SU-DHL-6 (cell line): ENCODE results near the gene FSTL4.

Experiments
- H2AFZ ChIP-seq: fragments of 200-600 bp; sonication (generic); 2 replicates; pipeline ENCODE4 v1.6.1; 2014; ENCODE audit warnings: low read depth, mild to moderate bottlenecking, moderate library complexity, mixed read lengths, antibody characterized with exemption, low read length; ENCODE audit not compliant: severe bottlenecking
- H3F3A ChIP-seq: fragments of 200-600 bp; shearing (Covaris generic); 2 replicates; pipeline ENCODE4 v1.6.0; 2016; ENCODE audit warnings: antibody characterized with exemption, mild to moderate bottlenecking; ENCODE audit not compliant: insufficient read depth
- H3K27ac ChIP-seq: fragments of 200-600 bp; sonication (generic); 2 replicates; pipeline ENCODE4 v1.5.1; 2016; ENCODE audit warnings: low read depth, mild to moderate bottlenecking, low read length, moderate library complexity, mixed read lengths
- H3K27me3 ChIP-seq: fragments of 200-600 bp; sonication (generic), shearing (Covaris generic); 2 replicates; pipeline ENCODE4 v1.6.0; 2014; ENCODE audit warnings: mild to moderate bottlenecking, low read length
- H3K36me3 ChIP-seq: fragments of 200-600 bp; sonication (generic); 2 replicates; pipeline ENCODE4 v1.6.1; 2014; ENCODE audit warnings: mild to moderate bottlenecking, low read length, mixed read lengths
- H3K4me2 ChIP-seq: fragments of 300-600, 200-600 bp; shearing (Covaris generic), sonication (generic); 2 replicates; pipeline ENCODE4 v1.6.0; 2014; ENCODE audit warnings: low read length, low read depth, mild to moderate bottlenecking; ENCODE audit not compliant: poor library complexity, severe bottlenecking
- H3K4me3 ChIP-seq: fragments of 200-600 bp; sonication (generic); 2 replicates; pipeline ENCODE4 v1.5.1; 2014; ENCODE audit warnings: antibody characterized with exemption, low read length, mild to moderate bottlenecking, mixed read lengths; ENCODE audit not compliant: insufficient read depth, poor library complexity, severe bottlenecking
- H3K79me2 ChIP-seq: fragments of 200-600 bp; sonication (generic); 2 replicates; pipeline ENCODE4 v1.6.1; 2014; ENCODE audit warnings: mild to moderate bottlenecking, low read length, moderate library complexity; ENCODE audit not compliant: insufficient read depth
- H3K9ac ChIP-seq: fragments of 200-600 bp; sonication (generic); 2 replicates; pipeline ENCODE4 v1.7.0; 2014; ENCODE audit warnings: mild to moderate bottlenecking, low read length
- H3K9me2 ChIP-seq: fragments of 200-600 bp; sonication (generic); replicated peaks from 2 replicates; pipeline ENCODE4 v1.6.1; 2014; ENCODE audit warnings: low read length; ENCODE audit not compliant: insufficient read depth
- H3K9me3 ChIP-seq: fragments of 200-600 bp; sonication (generic); 2 replicates; pipeline ENCODE4 v1.6.1; 2014; ENCODE audit warnings: low read length, mixed read lengths; ENCODE audit not compliant: insufficient read depth
- H4K20me1 ChIP-seq: fragments of 200-600 bp; sonication (generic); 2 replicates; pipeline ENCODE4 v1.6.1; 2014; ENCODE audit warnings: low read depth, mild to moderate bottlenecking, antibody characterized with exemption, low read length, moderate library complexity, mixed read lengths
- CTCF ChIP-seq: fragments of 200-600 bp; sonication (generic); IDR thresholded peaks from one replicate; pipeline ENCODE4 v1.5.1; 2017; ENCODE audit warnings: antibody characterized with exemption, mild to moderate bottlenecking, low read length, moderate library complexity; ENCODE audit not compliant: insufficient read depth, poor library complexity, severe bottlenecking
- EZH2phosphoT487 ChIP-seq: fragments of 200-600 bp; sonication (generic), shearing (Covaris generic); conservative IDR thresholded peaks from 2 replicates; pipeline ENCODE4 v1.6.1; 2018; ENCODE audit warnings: mild to moderate bottlenecking, antibody characterized with exemption, low read length, moderate library complexity, mixed read lengths

The FSTL4 gene

DNA sequence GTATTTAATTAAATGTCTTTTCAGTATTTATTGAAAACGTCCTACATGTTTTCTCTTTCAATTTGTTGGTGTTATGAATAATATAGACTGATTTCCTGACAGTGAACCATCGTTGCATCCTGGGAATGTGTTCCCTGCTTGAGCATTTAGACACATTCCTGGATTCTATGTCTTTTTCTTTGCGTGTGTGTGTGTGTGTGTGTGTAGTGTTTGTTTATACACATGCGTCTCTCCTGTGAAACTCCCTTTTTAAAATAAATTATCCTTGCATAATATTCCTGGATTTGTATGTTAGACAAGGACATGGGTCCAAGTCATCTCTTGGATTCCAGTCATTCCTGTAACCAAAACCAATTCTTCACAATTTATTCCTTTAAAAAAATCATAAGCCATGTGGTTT, 407.1 kb downstream of the FSTL4 start:
- H3K27ac ChIP-seq = no peak overlapping the region
- no peak overlapping the region for H3K4me3 ChIP-seq

GRCh38 chr5:133203317-133204305, 408.7 kb downstream of the FSTL4 start:
- H3K36me3 ChIP-seq = no peaks in the 10 kb centered on the region
- H3K27me3 ChIP-seq = no peaks in the 10 kb centered on the region
- H3K79me2 ChIP-seq = no peaks in the 10 kb centered on the region
- no peaks in the 10 kb centered on the region for H4K20me1 ChIP-seq
- no peak overlapping the region for H2AFZ ChIP-seq
- no peaks in the 10 kb centered on the region for H3F3A ChIP-seq
- H3K9me3 ChIP-seq = no peaks in the 10 kb centered on the region
- H3K27ac ChIP-seq = no peak overlapping the region
- H3K4me3 ChIP-seq = no peak overlapping the region
- no peak overlapping the region for H3K4me2 ChIP-seq
- H3K9me2 ChIP-seq = no peaks in the 10 kb centered on the region
- TF ChIP-seq EZH2phosphoT487 = no peak
- TF ChIP-seq CTCF = no peak
- H3K9ac ChIP-seq = no peak overlapping the region

More for the DNA sequence above, 407.1 kb downstream of the FSTL4 start:
- H4K20me1 ChIP-seq = no peaks in the 10 kb centered on the region
- no peaks in the 10 kb centered on the region for H3K9me3 ChIP-seq
- TF ChIP-seq EZH2phosphoT487 = no peak
- no peak for TF ChIP-seq CTCF
- H3K27me3 ChIP-seq = no peaks in the 10 kb centered on the region
- no peaks in the 10 kb centered on the region for H3K36me3 ChIP-seq
- no peak overlapping the region for H2AFZ ChIP-seq
- no peaks in the 10 kb centered on the region for H3K9me2 ChIP-seq
- no peak overlapping the region for H3K9ac ChIP-seq
- H3K79me2 ChIP-seq = no peaks in the 10 kb centered on the region
- no peaks in the 10 kb centered on the region for H3F3A ChIP-seq
- no peak overlapping the region for H3K4me2 ChIP-seq

DNA sequence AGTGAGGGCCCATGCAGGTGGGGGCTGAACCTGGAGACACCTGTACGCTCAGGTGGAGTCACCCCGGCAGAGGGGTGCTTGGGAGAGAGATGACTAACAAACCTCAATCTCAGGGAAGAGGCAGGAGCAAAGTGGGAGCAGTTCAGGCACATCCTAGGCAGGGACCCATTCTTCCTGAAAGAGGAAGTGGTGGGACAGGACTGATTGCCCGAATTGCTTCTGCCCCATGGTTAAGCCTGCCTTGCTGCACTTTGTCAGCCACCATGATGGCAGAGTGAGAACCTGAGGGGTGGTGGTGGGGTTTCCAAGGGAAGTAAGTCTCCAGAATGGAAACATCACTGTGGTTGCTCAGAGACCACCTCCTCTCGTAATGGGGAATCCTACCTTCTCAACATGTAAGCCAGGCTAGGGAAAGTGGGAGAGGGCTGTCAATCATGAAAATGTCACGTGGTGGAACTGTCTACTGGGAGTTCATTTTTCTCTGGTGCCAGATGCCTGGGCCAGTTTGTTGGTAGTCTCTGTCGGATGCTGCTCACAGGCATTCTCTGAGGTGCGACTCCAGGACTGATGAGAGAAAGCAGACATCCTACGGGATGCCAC, 410.2 kb downstream of the FSTL4 start:
- Histone ChIP-seq H4K20me1 (no peaks in the 10 kb centered on the region), H2AFZ (no peak overlapping the region), H3K79me2 (no peaks in the 10 kb centered on the region), H3K9ac (no peak overlapping the region), H3K9me3 (no peaks in the 10 kb centered on the region), H3K4me3 (no peak overlapping the region), H3K9me2 (no peaks in the 10 kb centered on the region), H3K4me2 (no peak overlapping the region), H3F3A (no peaks in the 10 kb centered on the region), H3K36me3 (no peaks in the 10 kb centered on the region), H3K27ac (no peak overlapping the region), H3K27me3 (no peaks in the 10 kb centered on the region)
- no peak for TF ChIP-seq EZH2phosphoT487
- TF ChIP-seq CTCF = no peak
